Muscle layer of duodenum (tissue), 2 donors: ENCODE results near the gene AKAP13.

Experiments
- H3K27ac ChIP-seq: one replicate; pipeline ENCODE4 v1.7.0; 2013; ENCODE audit warnings: mild to moderate bottlenecking, low read length
- H3K27me3 ChIP-seq: one replicate; pipeline ENCODE4 v1.7.0; 2013; ENCODE audit warnings: low read depth, mild to moderate bottlenecking, control low read depth, low read length
- H3K36me3 ChIP-seq, 2 donors: one replicate each; pipeline ENCODE4 v1.7.0; 2013; ENCODE audit warnings: low read length in 2 of 2, control low read depth in 1 of 2, mild to moderate bottlenecking in 1 of 2; ENCODE audit not compliant: insufficient read depth in 2 of 2, control insufficient read depth in 1 of 2
- H3K4me1 ChIP-seq, 2 donors: one replicate each; pipeline ENCODE4 v1.7.0; 2013; ENCODE audit warnings: low read length in 2 of 2, mild to moderate bottlenecking in 2 of 2, control low read depth in 1 of 2, moderate library complexity in 1 of 2; ENCODE audit not compliant: insufficient read depth in 2 of 2, control insufficient read depth in 1 of 2
- H3K4me3 ChIP-seq, 2 donors: one replicate each; pipeline ENCODE4 v1.7.0; 2013; ENCODE audit warnings: low read length in 2 of 2, low read depth in 1 of 2, mild to moderate bottlenecking in 1 of 2
- H3K9me3 ChIP-seq, 2 donors: one replicate each; pipeline ENCODE4 v1.7.0; 2013; ENCODE audit warnings: low read length in 2 of 2, control low read depth in 1 of 2, mild to moderate bottlenecking in 1 of 2; ENCODE audit not compliant: control insufficient read depth in 1 of 2
- donor health status: healthy.

AKAP13 gene

GRCh38 chr15:85737061-85737460 lies 356.7 kb downstream of the AKAP13 start:
- H3K4me1 ChIP-seq: peaks cover 0 to 4% of the 10 kb centered on the region in 2 donors
- peaks cover 61 to 66% of the 10 kb centered on the region in 2 donors for H3K36me3 ChIP-seq
- no peaks in the 10 kb centered on the region for H3K27me3 ChIP-seq
- no peak overlapping the region for H3K27ac ChIP-seq
- H3K4me3 ChIP-seq: no peak overlapping the region
- H3K9me3 ChIP-seq: peaks cover 0 to 11% of the 10 kb centered on the region in 2 donors

- Histone ChIP-seq H3K36me3 (peaks cover 69 to 70% of the 10 kb centered on the region in 2 donors), H3K27me3 (no peaks in the 10 kb centered on the region), H3K4me3 (no peak overlapping the region), H3K27ac (no peak overlapping the region), H3K4me1 (peaks cover 0 to 18% of the 10 kb centered on the region in 2 donors), H3K9me3 (no peaks in the 10 kb centered on the region)
Measured at GRCh38 chr15:85741021-85741421, 360.6 kb downstream of the AKAP13 start.

GRCh38 chr15:85741662-85742061 lies 361.3 kb downstream of the AKAP13 start:
- Histone ChIP-seq H3K27me3 (no peaks in the 10 kb centered on the region), H3K9me3 (no peaks in the 10 kb centered on the region), H3K27ac (no peak overlapping the region), H3K36me3 (peaks cover 69 to 74% of the 10 kb centered on the region in 2 donors), H3K4me3 (no peak overlapping the region), H3K4me1 (peaks cover 0 to 18% of the 10 kb centered on the region in 2 donors)

- Histone ChIP-seq H3K9me3 (no peaks in the 10 kb centered on the region), H3K36me3 (peaks cover 71 to 78% of the 10 kb centered on the region in 2 donors), H3K27ac (no peak overlapping the region), H3K27me3 (no peaks in the 10 kb centered on the region), H3K4me3 (no peak overlapping the region), H3K4me1 (peaks cover 0 to 18% of the 10 kb centered on the region in 2 donors)
Measured at GRCh38 chr15:85742186-85742821, 361.9 kb downstream of the AKAP13 start.

DNA sequence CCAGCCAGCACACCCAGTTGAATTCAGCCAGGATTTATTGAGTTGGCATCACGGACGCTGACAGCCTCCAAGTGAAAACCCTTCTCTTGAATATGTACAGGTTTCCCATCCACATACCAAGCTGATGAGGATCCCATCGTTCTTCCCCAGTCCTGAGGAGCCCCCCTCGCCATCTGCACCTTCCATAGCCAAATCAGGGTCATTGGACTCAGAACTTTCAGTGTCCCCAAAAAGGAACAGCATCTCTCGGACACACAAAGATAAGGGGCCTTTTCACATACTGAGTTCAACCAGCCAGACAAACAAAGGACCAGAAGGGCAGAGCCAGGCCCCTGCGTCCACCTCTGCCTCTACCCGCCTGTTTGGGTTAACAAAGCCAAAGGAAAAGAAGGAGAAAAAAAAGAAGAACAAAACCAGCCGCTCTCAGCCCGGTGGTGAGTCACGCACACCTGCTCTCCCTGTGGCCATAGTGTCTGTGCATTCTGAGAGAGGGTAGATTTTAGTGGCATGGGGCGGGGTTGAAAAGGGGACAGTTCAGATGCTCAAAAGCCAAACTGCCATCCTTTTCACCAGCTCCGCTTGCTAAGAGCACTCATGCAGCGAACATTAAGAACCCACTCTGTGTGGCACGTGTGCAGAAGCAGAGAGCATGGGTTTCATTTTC lies 363.1 kb downstream of the AKAP13 start:
- H3K4me3 ChIP-seq: no peak overlapping the region
- peaks cover 0 to 23% of the 10 kb centered on the region in 2 donors for H3K4me1 ChIP-seq
- H3K27ac ChIP-seq: no peak overlapping the region
- peaks cover 69 to 86% of the 10 kb centered on the region in 2 donors for H3K36me3 ChIP-seq
- H3K27me3 ChIP-seq: no peaks in the 10 kb centered on the region
- H3K9me3 ChIP-seq: no peaks in the 10 kb centered on the region

DNA sequence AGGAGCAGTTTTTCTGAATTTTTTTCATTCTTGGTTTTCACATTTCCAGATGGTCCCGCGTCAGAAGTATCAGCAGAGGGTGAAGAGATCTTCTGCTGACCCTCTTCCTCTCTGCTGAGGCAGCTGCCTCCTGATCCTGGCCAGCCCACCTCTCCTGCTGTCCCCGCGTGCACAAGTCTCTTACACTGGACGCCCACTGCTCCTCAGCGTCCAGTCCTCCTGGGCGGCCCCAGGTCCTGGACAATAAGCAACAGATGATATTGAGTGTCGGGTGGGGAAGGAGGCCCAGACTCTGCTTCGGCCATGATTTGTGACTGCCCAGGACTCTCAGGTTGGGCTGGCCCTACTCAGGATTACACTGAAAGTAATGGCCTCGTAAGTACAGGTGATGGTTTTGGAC lies 364.2 kb downstream of the AKAP13 start:
- no peaks in the 10 kb centered on the region for H3K27me3 ChIP-seq
- peaks cover 72 to 82% of the 10 kb centered on the region in 2 donors for H3K36me3 ChIP-seq
- H3K27ac ChIP-seq: no peak overlapping the region
- H3K4me3 ChIP-seq: no peak overlapping the region
- H3K4me1 ChIP-seq: peaks cover 0 to 28% of the 10 kb centered on the region in 2 donors
- no peaks in the 10 kb centered on the region for H3K9me3 ChIP-seq

DNA sequence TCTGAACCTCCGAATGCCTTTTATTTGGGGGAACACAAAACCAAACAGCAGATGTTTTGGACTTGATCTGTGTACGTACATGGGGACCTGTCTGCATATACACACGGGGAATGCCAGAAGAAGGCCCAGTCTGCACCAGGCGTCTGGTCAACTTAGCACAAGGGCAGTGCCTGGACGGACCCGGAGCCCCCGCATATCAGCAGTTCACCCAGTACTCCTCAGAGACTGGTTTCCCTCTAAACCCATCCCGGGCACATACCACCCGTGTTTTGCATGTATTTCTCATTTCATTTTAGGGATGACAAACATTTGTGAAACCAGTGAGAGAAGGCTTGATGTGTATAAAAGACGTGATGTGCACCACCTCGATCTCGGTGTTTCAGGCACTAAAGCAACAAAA lies 364.6 kb downstream of the AKAP13 start:
- Histone ChIP-seq H3K4me3 (no peak overlapping the region), H3K9me3 (no peaks in the 10 kb centered on the region), H3K36me3 (peaks cover 72 to 80% of the 10 kb centered on the region in 2 donors), H3K27me3 (no peaks in the 10 kb centered on the region), H3K27ac (no peak overlapping the region), H3K4me1 (peaks cover 0 to 28% of the 10 kb centered on the region in 2 donors)

- H3K36me3 ChIP-seq: peaks cover 70 to 74% of the 10 kb centered on the region in 2 donors
- H3K27me3 ChIP-seq: no peaks in the 10 kb centered on the region
- peaks cover 0 to 32% of the 10 kb centered on the region in 2 donors for H3K4me1 ChIP-seq
Measured at GRCh38 chr15:85745525-85746150, 365.2 kb downstream of the AKAP13 start.

GRCh38 chr15:85746641-85747040 lies 366.2 kb downstream of the AKAP13 start:
- Histone ChIP-seq H3K27me3 (no peaks in the 10 kb centered on the region), H3K27ac (no peak overlapping the region), H3K4me1 (peaks cover 0 to 42% of the 10 kb centered on the region in 2 donors), H3K4me3 (no peak overlapping the region), H3K36me3 (peaks cover 60 to 67% of the 10 kb centered on the region in 2 donors), H3K9me3 (no peaks in the 10 kb centered on the region)

More at GRCh38 chr15:85745525-85746150, 365.2 kb downstream of the AKAP13 start:
- Histone ChIP-seq H3K9me3 (no peaks in the 10 kb centered on the region), H3K4me3 (no peak overlapping the region), H3K27ac (no peak overlapping the region)

GRCh38 chr15:85748176-85748575 lies 367.8 kb downstream of the AKAP13 start:
- Histone ChIP-seq H3K9me3 (no peaks in the 10 kb centered on the region), H3K4me3 (no peak overlapping the region), H3K36me3 (peaks cover 49 to 54% of the 10 kb centered on the region in 2 donors), H3K4me1 (peaks cover 0 to 38% of the 10 kb centered on the region in 2 donors), H3K27ac (peak overlapping the region; percentile 60), H3K27me3 (no peaks in the 10 kb centered on the region)

GRCh38 chr15:85748729-85749128 lies 368.3 kb downstream of the AKAP13 start:
- Histone ChIP-seq H3K9me3 (no peaks in the 10 kb centered on the region), H3K4me1 (peaks cover 0 to 36% of the 10 kb centered on the region in 2 donors), H3K36me3 (peaks cover 44 to 48% of the 10 kb centered on the region in 2 donors), H3K4me3 (no peak overlapping the region), H3K27me3 (no peaks in the 10 kb centered on the region), H3K27ac (peak overlapping the region; percentile 60)
